Astrocyte (in vitro differentiated cells and primary cell): ENCODE data around the gene NRSN2.

Source experiments
- CTCF ChIP-seq: IDR thresholded peaks from 2 replicates; pipeline ENCODE4 v1.5.1; 2011; ENCODE audit warnings: low read depth, mild to moderate bottlenecking, inconsistent platforms, low read length, moderate library complexity; ENCODE audit not compliant: insufficient read depth
- EZH2 ChIP-seq: IDR thresholded peaks from 2 replicates; pipeline ENCODE4 v1.6.1; 2012; ENCODE audit warnings: mild to moderate bottlenecking, low read length, inconsistent platforms; ENCODE audit not compliant: insufficient read depth

- TF ChIP-seq CTCF (no peak), EZH2 (no peak)
Observed at GRCh38 chr20:396619-397431, 49.9 kb downstream of the NRSN2 start.
